ENCODE measurements around the gene NCF4.

NCF4 gene

GRCh38 chr22:36852056-36852973 is 8.5 kb upstream of the NCF4 start:
- H3K4me1 Mint-ChIP-seq = peaks cover 13% of the 10 kb centered on the region
- H3K9me3 Mint-ChIP-seq = no peaks in the 10 kb centered on the region
- DNase-seq (no peak), ATAC-seq (no peak)
- no peak overlapping the region for H3K27ac Mint-ChIP-seq
- H3K27me3 Mint-ChIP-seq = peaks cover 8% of the 10 kb centered on the region
- H3K4me3 Mint-ChIP-seq = no peak overlapping the region
- no peaks in the 10 kb centered on the region for H3K36me3 Mint-ChIP-seq (ENCODE audit: low read depth)

- peak; percentile 93 for DNase-seq
- H3K4me1 Mint-ChIP-seq = peaks cover 13% of the 10 kb centered on the region
- peak overlapping the region; percentile 65 for H3K27ac Mint-ChIP-seq
- peak overlapping the region; percentile 48 for H3K4me3 Mint-ChIP-seq
- peak; percentile 59 for ATAC-seq
- no peaks in the 10 kb centered on the region for H3K9me3 Mint-ChIP-seq
- H3K36me3 Mint-ChIP-seq (ENCODE audit: low read depth) = no peaks in the 10 kb centered on the region
- peaks cover 12% of the 10 kb centered on the region for H3K27me3 Mint-ChIP-seq
Measured at GRCh38 chr22:36853407-36854099, 7.3 kb upstream of the NCF4 start.

GRCh38 chr22:36855478-36855877 is 5.3 kb upstream of the NCF4 start:
- Mint-ChIP-seq H3K27me3 (peaks cover 4% of the 10 kb centered on the region), H3K4me1 (peaks cover 23% of the 10 kb centered on the region), H3K9me3 (no peaks in the 10 kb centered on the region), H3K36me3 (ENCODE audit: low read depth) (no peaks in the 10 kb centered on the region), H3K4me3 (no peak overlapping the region), H3K27ac (no peak overlapping the region)
- no peak for ATAC-seq
- DNase-seq = no peak

GRCh38 chr22:36856121-36856791 is 4.5 kb upstream of the NCF4 start:
- Mint-ChIP-seq H3K27ac (peak overlapping the region; percentile 16), H3K36me3 (ENCODE audit: low read depth) (no peaks in the 10 kb centered on the region), H3K4me1 (peaks cover 28% of the 10 kb centered on the region), H3K9me3 (no peaks in the 10 kb centered on the region), H3K4me3 (no peak overlapping the region), H3K27me3 (peaks cover 4% of the 10 kb centered on the region)
- ATAC-seq (peak; percentile 47), DNase-seq (peak; percentile 98)

GRCh38 chr22:36856792-36857135 is 4.0 kb upstream of the NCF4 start:
- peak overlapping the region; percentile 16 for H3K27ac Mint-ChIP-seq
- peaks cover 33% of the 10 kb centered on the region for H3K4me1 Mint-ChIP-seq
- peaks cover 4% of the 10 kb centered on the region for H3K27me3 Mint-ChIP-seq
- H3K4me3 Mint-ChIP-seq = no peak overlapping the region
- no peak for ATAC-seq
- no peaks in the 10 kb centered on the region for H3K36me3 Mint-ChIP-seq (ENCODE audit: low read depth)
- H3K9me3 Mint-ChIP-seq = no peaks in the 10 kb centered on the region
- no peak for DNase-seq

- no peak overlapping the region for H3K4me3 Mint-ChIP-seq
- DNase-seq (no peak), ATAC-seq (no peak)
- no peak overlapping the region for H3K27ac Mint-ChIP-seq
- peaks cover 39% of the 10 kb centered on the region for H3K4me1 Mint-ChIP-seq
- H3K27me3 Mint-ChIP-seq = peaks cover 4% of the 10 kb centered on the region
- no peaks in the 10 kb centered on the region for H3K36me3 Mint-ChIP-seq (ENCODE audit: low read depth)
- no peaks in the 10 kb centered on the region for H3K9me3 Mint-ChIP-seq
Measured at GRCh38 chr22:36858156-36858555, 2.6 kb upstream of the NCF4 start.

GRCh38 chr22:36858966-36859365 is 1.8 kb upstream of the NCF4 start:
- H3K27me3 Mint-ChIP-seq = peaks cover 4% of the 10 kb centered on the region
- no peak overlapping the region for H3K27ac Mint-ChIP-seq
- no peaks in the 10 kb centered on the region for H3K36me3 Mint-ChIP-seq (ENCODE audit: low read depth)
- no peak for DNase-seq
- H3K9me3 Mint-ChIP-seq = no peaks in the 10 kb centered on the region
- ATAC-seq = no peak
- H3K4me1 Mint-ChIP-seq = peaks cover 35% of the 10 kb centered on the region
- no peak overlapping the region for H3K4me3 Mint-ChIP-seq

- ATAC-seq = no peak
- peak overlapping the region; percentile 63 for H3K27ac Mint-ChIP-seq
- no peaks in the 10 kb centered on the region for H3K36me3 Mint-ChIP-seq (ENCODE audit: low read depth)
- no peaks in the 10 kb centered on the region for H3K9me3 Mint-ChIP-seq
- DNase-seq = no peak
- H3K4me1 Mint-ChIP-seq = peaks cover 39% of the 10 kb centered on the region
- H3K27me3 Mint-ChIP-seq = peaks cover 4% of the 10 kb centered on the region
- no peak overlapping the region for H3K4me3 Mint-ChIP-seq
Measured at GRCh38 chr22:36860017-36860416, 789 bp upstream of the NCF4 start.

- Mint-ChIP-seq H3K27ac (peak overlapping the region; percentile 63), H3K4me1 (peaks cover 43% of the 10 kb centered on the region), H3K9me3 (no peaks in the 10 kb centered on the region), H3K36me3 (ENCODE audit: low read depth) (no peaks in the 10 kb centered on the region), H3K4me3 (no peak overlapping the region), H3K27me3 (peaks cover 4% of the 10 kb centered on the region)
- no peak for ATAC-seq
- DNase-seq = no peak
Measured at GRCh38 chr22:36860438-36860820, 377 bp upstream of the NCF4 start.

- ATAC-seq = no peak
- Mint-ChIP-seq H3K36me3 (ENCODE audit: low read depth) (no peaks in the 10 kb centered on the region), H3K4me1 (peaks cover 44% of the 10 kb centered on the region), H3K27me3 (peaks cover 2% of the 10 kb centered on the region), H3K27ac (no peak overlapping the region), H3K4me3 (no peak overlapping the region), H3K9me3 (no peaks in the 10 kb centered on the region)
- no peak for DNase-seq
Measured at GRCh38 chr22:36862251-36863242, 1.7 kb downstream of the NCF4 start.

GRCh38 chr22:36863281-36863680 is 2.5 kb downstream of the NCF4 start:
- no peak overlapping the region for H3K4me3 Mint-ChIP-seq
- peaks cover 44% of the 10 kb centered on the region for H3K4me1 Mint-ChIP-seq
- H3K27me3 Mint-ChIP-seq = no peaks in the 10 kb centered on the region
- no peaks in the 10 kb centered on the region for H3K9me3 Mint-ChIP-seq
- H3K36me3 Mint-ChIP-seq (ENCODE audit: low read depth) = no peaks in the 10 kb centered on the region
- DNase-seq (no peak), ATAC-seq (no peak)
- H3K27ac Mint-ChIP-seq = no peak overlapping the region

- H3K9me3 Mint-ChIP-seq = no peaks in the 10 kb centered on the region
- no peaks in the 10 kb centered on the region for H3K27me3 Mint-ChIP-seq
- no peak overlapping the region for H3K27ac Mint-ChIP-seq
- H3K4me1 Mint-ChIP-seq = peaks cover 44% of the 10 kb centered on the region
- ATAC-seq (no peak), DNase-seq (no peak)
- H3K4me3 Mint-ChIP-seq = no peak overlapping the region
- H3K36me3 Mint-ChIP-seq (ENCODE audit: low read depth) = no peaks in the 10 kb centered on the region
Measured at GRCh38 chr22:36863979-36864378, 3.2 kb downstream of the NCF4 start.

- H3K36me3 Mint-ChIP-seq (ENCODE audit: low read depth) = no peaks in the 10 kb centered on the region
- H3K27ac Mint-ChIP-seq = peak overlapping the region; percentile 71
- H3K9me3 Mint-ChIP-seq = no peaks in the 10 kb centered on the region
- no peak for ATAC-seq
- H3K4me1 Mint-ChIP-seq = peaks cover 44% of the 10 kb centered on the region
- H3K27me3 Mint-ChIP-seq = no peaks in the 10 kb centered on the region
- no peak overlapping the region for H3K4me3 Mint-ChIP-seq
- DNase-seq = no peak
Measured at GRCh38 chr22:36864454-36865215, 3.8 kb downstream of the NCF4 start.

Data from activated naive CD8-positive, alpha-beta T cell treated with anti-CD3 and anti-CD28 coated beads, Interleukin-2, amount 50 U/mL, for 24 hours (primary cell).